H1 (cell line): Measurements from ENCODE around the gene CENPO. TPM values are rescaled to one million over a fixed set of nuclear protein-coding genes. Genes with fewer than 3 reads are reported as not detected.

ENCODE experiments used
- CTCF ChIA-PET: fragments of 300-600 bp; sonication (Branson Sonifier 250); formaldehyde crosslinking; loops from one replicate; lab custom pipeline; 2021; ENCODE audit not compliant: partially characterized antibody; lab: Charles Lee
- POLR2A ChIA-PET: fragments of 300-600 bp; sonication (Branson Sonifier 250); formaldehyde crosslinking; loops from one replicate; lab custom pipeline; 2021; ENCODE audit warnings: inconsistent platforms; ENCODE audit not compliant: partially characterized antibody; lab: Charles Lee
- DNase-seq, 2 experiments: peaks; one replicate each; pipeline versions ENCODE4 v3.0.0 to v3.0.0-alpha.2; 2010 to 2022; ENCODE audit warnings: low spot score in 2 of 2, low read depth in 1 of 2, mixed read lengths in 1 of 2
- FAIRE-seq: peaks from 2 replicates; lab custom pipeline; 2011; peaks lifted over from hg19 to GRCh38; lab: Jason Lieb, UNC
- H2AFZ ChIP-seq: 2 replicates; pipeline ENCODE4 v1.8.1; 2012; ENCODE audit warnings: low read length, inconsistent platforms
- H2AK5ac ChIP-seq: 2 replicates; pipeline ENCODE4 v1.6.1; 2013; ENCODE audit warnings: low read depth, low read length
- H2BK120ac ChIP-seq: replicated peaks from 2 replicates; pipeline ENCODE3; 2013; ENCODE audit warnings: low read depth, low read length, inconsistent platforms
- H2BK12ac ChIP-seq: 2 replicates; pipeline ENCODE4 v1.6.1; 2013; ENCODE audit warnings: low read depth, low read length
- H2BK15ac ChIP-seq: 2 replicates; pipeline ENCODE4 v1.6.1; 2013; ENCODE audit warnings: low read length
- H2BK20ac ChIP-seq: 2 replicates; pipeline ENCODE4 v1.6.1; 2013; ENCODE audit warnings: low read length
- H2BK5ac ChIP-seq: 2 replicates; pipeline ENCODE4 v1.6.1; 2013; ENCODE audit warnings: low read depth, low read length
- H3K14ac ChIP-seq: 2 replicates; pipeline ENCODE4 v1.6.1; 2013; ENCODE audit warnings: inconsistent platforms; ENCODE audit not compliant: insufficient read length
- H3K18ac ChIP-seq: 2 replicates; pipeline ENCODE4 v1.6.1; 2013; ENCODE audit warnings: low read length; ENCODE audit errors: extremely low read depth
- H3K23ac ChIP-seq: 2 replicates; pipeline ENCODE4 v1.6.1; 2013; ENCODE audit warnings: inconsistent platforms; ENCODE audit not compliant: insufficient read length
- H3K23me2 ChIP-seq: 2 replicates; pipeline ENCODE4 v1.6.1; 2013; ENCODE audit warnings: low read depth, low read length
- H3K27ac ChIP-seq: 2 replicates; pipeline ENCODE4 v1.6.1; 2011; ENCODE audit warnings: low read depth, low read length, inconsistent platforms
- H3K27me3 ChIP-seq, 4 experiments: replicated peaks in 1 of 4; 1 replicate in 1 of 4; 2 replicates in 3 of 4; pipeline versions ENCODE4 v1.6.1 to v1.8.1; 2011 to 2013; ENCODE audit warnings: low read length in 3 of 4, mild to moderate bottlenecking in 3 of 4, inconsistent platforms in 2 of 4, mixed read lengths in 2 of 4, moderate library complexity in 1 of 4; ENCODE audit not compliant: control insufficient read depth in 3 of 4, insufficient read depth in 3 of 4; ENCODE audit errors: extremely low read depth in 1 of 4
- H3K36me3 ChIP-seq, 4 experiments: 2 replicates each; pipeline versions ENCODE4 v1.6.1 to v1.8.1; 2011 to 2013; ENCODE audit warnings: mild to moderate bottlenecking in 4 of 4, low read length in 3 of 4, moderate library complexity in 2 of 4, control low read depth in 1 of 4, inconsistent platforms in 1 of 4; ENCODE audit not compliant: insufficient read depth in 4 of 4, control insufficient read depth in 2 of 4
- H3K4ac ChIP-seq: replicated peaks from 2 replicates; pipeline ENCODE3; 2013; ENCODE audit warnings: low read length, low read depth, mixed read lengths, inconsistent platforms; ENCODE audit not compliant: insufficient read length
- H3K4me1 ChIP-seq, 4 experiments: replicated peaks in 1 of 4; 1 replicate in 1 of 4; 2 replicates in 3 of 4; pipeline versions ENCODE4 v1.6.1 to v1.8.1; 2011 to 2013; ENCODE audit warnings: low read length in 3 of 4, inconsistent platforms in 2 of 4, mixed read lengths in 1 of 4; ENCODE audit not compliant: insufficient read depth in 4 of 4, control insufficient read depth in 3 of 4
- H3K4me2 ChIP-seq, 2 experiments: 2 replicates each; pipeline versions ENCODE4 v1.6.1 to v1.8.1; 2011 to 2013; ENCODE audit warnings: low read depth in 2 of 2, low read length in 2 of 2, control low read depth in 1 of 2, inconsistent platforms in 1 of 2, mild to moderate bottlenecking in 1 of 2; ENCODE audit not compliant: insufficient read depth in 1 of 2
- H3K4me3 ChIP-seq, 4 experiments: fragments of 200-600, 300-600 bp in 1 of 4; sonication (generic), shearing (Covaris generic), sonication (Bioruptor Twin) in 1 of 4; 2 replicates each; pipeline versions ENCODE4 v1.5.1 to v1.8.1; 2011 to 2016; ENCODE audit warnings: low read length in 4 of 4, low read depth in 3 of 4, control low read depth in 2 of 4, inconsistent platforms in 2 of 4, mild to moderate bottlenecking in 2 of 4, mixed read lengths in 1 of 4, moderate library complexity in 1 of 4; ENCODE audit not compliant: insufficient read depth in 2 of 4; ENCODE audit errors: extremely low read depth in 1 of 4
- H3K56ac ChIP-seq: replicated peaks from 2 replicates; pipeline ENCODE3; 2013; ENCODE audit warnings: low read depth, mild to moderate bottlenecking, mixed read lengths, low read length, inconsistent platforms; ENCODE audit not compliant: insufficient read length
- H3K79me1 ChIP-seq: 2 replicates; pipeline ENCODE4 v1.6.1; 2013; ENCODE audit warnings: low read depth, low read length, control low read depth
- H3K79me2 ChIP-seq, 2 experiments: 2 replicates each; pipeline versions ENCODE4 v1.6.1 to v1.8.1; 2012 to 2013; ENCODE audit warnings: low read length in 2 of 2, mild to moderate bottlenecking in 2 of 2, inconsistent platforms in 1 of 2; ENCODE audit not compliant: insufficient read depth in 2 of 2, control insufficient read depth in 1 of 2
- H3K9ac ChIP-seq, 4 experiments: replicated peaks in 1 of 4; 1 replicate in 1 of 4; 2 replicates in 3 of 4; pipeline versions ENCODE4 v1.6.1 to v1.8.1; 2011 to 2013; ENCODE audit warnings: low read depth in 3 of 4, low read length in 3 of 4, control low read depth in 2 of 4, mild to moderate bottlenecking in 2 of 4, moderate library complexity in 2 of 4, inconsistent platforms in 1 of 4; ENCODE audit errors: extremely low read depth in 1 of 4
- H3K9me3 ChIP-seq, 2 experiments: 2 replicates each; pipeline versions ENCODE4 v1.6.1 to v1.8.1; 2012 to 2013; ENCODE audit warnings: mild to moderate bottlenecking in 2 of 2, moderate library complexity in 2 of 2, control low read depth in 1 of 2, inconsistent platforms in 1 of 2, low read depth in 1 of 2, low read length in 1 of 2, mixed read lengths in 1 of 2; ENCODE audit not compliant: insufficient read depth in 2 of 2
- H4K20me1 ChIP-seq, 2 experiments: replicated peaks in 1 of 2; 2 replicates each; pipeline versions ENCODE3 to v1.8.1; 2011 to 2013; ENCODE audit warnings: inconsistent platforms in 2 of 2, low read length in 2 of 2, mild to moderate bottlenecking in 1 of 2; ENCODE audit not compliant: insufficient read depth in 2 of 2, control insufficient read depth in 1 of 2
- H4K5ac ChIP-seq: 2 replicates; pipeline ENCODE4 v1.6.1; 2013; ENCODE audit warnings: low read length, low read depth, mixed read lengths, inconsistent platforms; ENCODE audit not compliant: insufficient read length
- H4K8ac ChIP-seq: 2 replicates; pipeline ENCODE4 v1.8.0; 2013; ENCODE audit warnings: mild to moderate bottlenecking, moderate library complexity, low read length, inconsistent platforms; ENCODE audit not compliant: insufficient read depth; ENCODE audit errors: extremely low read depth
- H4K91ac ChIP-seq: replicated peaks from 2 replicates; pipeline ENCODE3; 2013; ENCODE audit warnings: low read length, mixed read lengths, inconsistent platforms; ENCODE audit not compliant: insufficient read length
- CBX8 ChIP-seq: fragments of 300-800, 300-1000 bp; sonication (generic); IDR thresholded peaks from 2 replicates; pipeline ENCODE4 v1.7.1; 2016; ENCODE audit warnings: low read depth, low read length, borderline replicate concordance
- EP300 ChIP-seq, 2 experiments: IDR thresholded peaks; 1 replicate in 1 of 2; 2 replicates in 1 of 2; pipeline ENCODE4 v1.6.1; 2011 to 2012; ENCODE audit warnings: low read depth in 2 of 2, low read length in 2 of 2, mild to moderate bottlenecking in 2 of 2, borderline replicate concordance in 1 of 2, inconsistent platforms in 1 of 2, moderate library complexity in 1 of 2
- FOSL1 ChIP-seq: IDR thresholded peaks from 2 replicates; pipeline ENCODE4 v1.6.1; 2011; ENCODE audit warnings: mild to moderate bottlenecking, low read depth, low read length, moderate library complexity; ENCODE audit not compliant: insufficient read depth
- JUND ChIP-seq: IDR thresholded peaks from 2 replicates; pipeline ENCODE4 v1.6.1; 2011; ENCODE audit warnings: mild to moderate bottlenecking, improper control_type of control experiment, low read length
- NRF1 ChIP-seq: IDR thresholded peaks from 2 replicates; pipeline ENCODE4 v1.6.1; 2011; ENCODE audit warnings: mild to moderate bottlenecking, low read depth, low read length, improper control_type of control experiment
- POLR2A ChIP-seq, 2 experiments: IDR thresholded peaks; 1 replicate in 1 of 2; 2 replicates in 1 of 2; pipeline ENCODE4 v1.6.1; 2011; ENCODE audit warnings: low read depth in 2 of 2, low read length in 2 of 2, mild to moderate bottlenecking in 2 of 2; ENCODE audit errors: control extremely low read depth in 1 of 2
- RBBP5 ChIP-seq: IDR thresholded peaks from 2 replicates; pipeline ENCODE4 v1.7.1; 2012; ENCODE audit warnings: low read depth, mild to moderate bottlenecking, inconsistent platforms, low read length, moderate library complexity, borderline replicate concordance
- TEAD4 ChIP-seq: IDR thresholded peaks from 2 replicates; pipeline ENCODE4 v1.6.1; 2012; ENCODE audit warnings: low read depth, low read length, inconsistent platforms, mixed read lengths
- YY1 ChIP-seq: IDR thresholded peaks from 2 replicates; pipeline ENCODE4 v1.6.1; 2011; ENCODE audit warnings: low read depth, mild to moderate bottlenecking, low read length
- WGBS, 2 experiments: shearing (Covaris generic) in 1 of 2; methylation state at CpG; one replicate each; pipeline versions ENCODE4 v1.1.6 to v1.1.7; 2013 to 2015; ENCODE audit warnings: low lambda C conversion rate in 2 of 2, mixed read lengths in 2 of 2, inconsistent platforms in 1 of 2, low coverage in 1 of 2, missing lambda C conversion rate in 1 of 2; ENCODE audit not compliant: insufficient replicate concordance in 2 of 2, insufficient coverage in 1 of 2, insufficient read length in 1 of 2; ENCODE audit errors: extremely low coverage in 1 of 2, missing lambda C conversion rate in 1 of 2; 5-methylcytosine and 5-hydroxymethylcytosine counted together
- polyA plus RNA-seq, 7 experiments: library from polyadenylated mRNA; depleted of rRNA in 3 of 7; stranded (reverse) in 5 of 7; unstranded in 2 of 7; fragments of >200 nt in 5 of 7; fragments of 200-250 nt in 2 of 7; gene quantifications; 1 replicate in 5 of 7; 2 replicates in 1 of 7; 4 replicates in 1 of 7; pipeline versions ENCODE4 v1.2.1 to v1.2.3, GENCODE V29; 2011 to 2013; ENCODE audit warnings: missing spikeins in 2 of 7, mixed read lengths in 2 of 7
- total RNA-seq: library from RNA; stranded (reverse); fragmentation: NEBNext Ultra II Directional; extraction: Animal tissue kit (Norgen Biotek cat#: 25700); gene quantifications from 2 replicates; pipeline ENCODE4 v1.2.1, GENCODE V29; 2021
- TF ChIP-seq, protein P1 (sequence below): IDR thresholded peaks from 2 replicates; pipeline ENCODE4 v1.6.1; 2011; ENCODE audit warnings: low read depth, mild to moderate bottlenecking, low read length; ENCODE audit not compliant: insufficient read depth

Gene CENPO
- total and polyA plus RNA-seq, 2 of the 8 experiments (the other 6 are each of a cell fraction or from before 2014, with no cell fraction given) = 34.4 to 46.3 TPM

DNA sequence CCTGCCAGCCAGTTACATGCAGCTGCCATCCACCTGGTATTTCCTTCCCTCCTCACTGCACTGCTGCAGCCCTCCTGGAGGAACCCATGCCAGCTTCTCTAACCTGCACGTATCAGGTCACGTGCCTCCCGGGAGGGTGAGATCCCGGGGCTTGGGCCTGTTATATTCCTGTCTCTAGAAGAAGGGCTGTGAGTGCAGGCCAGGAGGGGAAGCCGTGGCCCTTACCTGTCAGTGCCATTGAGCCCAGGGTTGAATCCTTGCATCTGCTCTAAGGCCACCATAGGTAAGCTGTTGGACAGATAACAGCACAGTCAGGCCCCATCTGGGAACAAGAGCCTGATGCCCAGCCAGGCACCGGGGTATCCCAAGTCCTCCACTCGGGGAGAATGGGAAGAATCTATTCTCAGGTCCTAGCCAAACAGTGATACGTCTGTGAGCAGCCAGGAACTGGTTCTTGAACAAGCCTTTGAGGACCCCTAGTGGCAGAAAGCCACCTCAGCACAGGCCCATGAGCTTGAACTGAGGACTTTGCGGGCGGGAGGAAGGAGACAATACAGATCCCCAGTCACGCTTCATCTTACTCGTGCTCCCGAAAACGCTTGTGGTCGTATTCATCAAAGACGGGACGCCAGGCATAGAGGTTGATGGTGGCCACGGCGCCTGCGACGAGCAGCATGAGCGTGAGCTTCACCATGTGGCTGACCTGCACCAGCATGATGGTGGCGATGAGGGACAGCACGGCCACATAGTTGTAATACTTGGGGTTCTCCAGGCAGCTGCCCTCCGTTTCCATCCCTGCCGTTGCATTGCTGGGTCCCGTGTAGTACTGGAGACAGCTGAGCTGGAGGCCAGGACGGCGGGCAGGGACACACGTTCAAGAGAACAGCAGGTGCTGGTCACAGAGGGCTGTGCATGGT lies 34.4 kb downstream of the CENPO start:
- POLR2A ChIA-PET = interaction anchor here (0.6 to 3.0 kb wide), 4 partner anchors 8 to 37 kb away, joined by 3 to 13 read pairs (median 5); partner anchors contain the start of genes CENPO and PTRHD1
- H4K8ac ChIP-seq = peak overlapping the region; percentile 72; the same call in 1 of the 2 replicates
- no peak overlapping the region for H3K4me3 ChIP-seq
- H3K79me2 ChIP-seq = no peaks in the 10 kb centered on the region
- 65% methylated on average over 30 of the region's 30 CpGs; no CpG with 5 or more reads in 1 of the 2 experiments for WGBS, 2 experiments
- no peak overlapping the region for H3K9ac ChIP-seq
- H2AFZ ChIP-seq = no peak overlapping the region
- no peak overlapping the region; the same call in 1 of the 2 replicates for H3K27ac ChIP-seq
- H3K79me1 ChIP-seq = no peaks in the 10 kb centered on the region
- peak overlapping the region; percentile 9; the same call in 1 of the 2 replicates for H2BK15ac ChIP-seq
- peaks cover 3 to 5% of the 10 kb centered on the region in 2 experiments; a peak in 1 of 4 replicates for H3K9me3 ChIP-seq
- FAIRE-seq = peak; percentile 96
- H3K27me3 ChIP-seq = no peaks in the 10 kb centered on the region
- no peak overlapping the region for H4K5ac ChIP-seq
- no peak overlapping the region for H3K23ac ChIP-seq
- peak overlapping the region; percentile 73; the same call in 1 of the 2 replicates for H2BK5ac ChIP-seq
- no peak overlapping the region for H2BK20ac ChIP-seq
- H3K4me1 ChIP-seq = peaks cover 1 to 18% (median 11%) of the 10 kb centered on the region in 4 experiments; a peak in 6 of 7 replicates
- H3K14ac ChIP-seq = no peak overlapping the region
- peaks cover 2 to 19% (median 12%) of the 10 kb centered on the region in 4 experiments; a peak in 5 of 8 replicates for H3K36me3 ChIP-seq
- H4K91ac ChIP-seq = peak overlapping the region; percentile 71
- H3K4me2 ChIP-seq = no peak overlapping the region; a peak in 1 of 4 replicates
- H3K18ac ChIP-seq = no peak overlapping the region
- no peak overlapping the region for H2AK5ac ChIP-seq
- peak overlapping the region; percentile 83 for H3K4ac ChIP-seq
- H3K23me2 ChIP-seq = 0 out of 2 replicates have a peak, but pooled peaks cover 2% of the 10 kb centered on the region
- CTCF ChIA-PET = interaction anchor here (0.6 to 4.6 kb wide), 49 partner anchors 8 to 908 kb away, joined by 3 to 34 read pairs (median 4); partner anchors contain the start of genes CENPO and PTRHD1
- peak overlapping the region; percentile 90 for H2BK12ac ChIP-seq
- peak; percentile 79 to 81 for DNase-seq
- H4K20me1 ChIP-seq = peaks cover 0 to 3% of the 10 kb centered on the region in 2 experiments
- no peak overlapping the region for H2BK120ac ChIP-seq
- no peak overlapping the region for H3K56ac ChIP-seq
- TF ChIP-seq, protein P1, sequence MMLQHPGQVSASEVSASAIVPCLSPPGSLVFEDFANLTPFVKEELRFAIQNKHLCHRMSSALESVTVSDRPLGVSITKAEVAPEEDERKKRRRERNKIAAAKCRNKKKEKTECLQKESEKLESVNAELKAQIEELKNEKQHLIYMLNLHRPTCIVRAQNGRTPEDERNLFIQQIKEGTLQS = no peak
- no peak for TF ChIP-seq NRF1
- TF ChIP-seq TEAD4 = no peak
- no peak for TF ChIP-seq EP300 (IDR thresholded peaks at IDR 0.05; ENCODE audit: borderline replicate concordance in 1 of 2, low read depth in 2 of 2, low read length in 2 of 2)
- TF ChIP-seq POLR2A (IDR thresholded peaks at IDR 0.05; ENCODE audit: control extremely low read depth in 1 of 2, low read depth in 2 of 2, low read length in 2 of 2) = no peak; a peak in 1 of 3 replicates
- TF ChIP-seq FOSL1 = no peak
- TF ChIP-seq YY1 = no peak
- TF ChIP-seq JUND = 0 out of 2 replicates have a peak, but pooled peaks have one; percentile 10
- TF ChIP-seq CBX8 = no peak
- no peak for TF ChIP-seq RBBP5
